Measurements from ENCODE around the gene LHX3.

LHX3 gene

GRCh38 chr9:136231478-136232297, 26.8 kb upstream of the LHX3 start:
- in situ Hi-C loops (cut with HindIII; ENCODE audit: low sequenced_read_pairs) = no loop called here
- DNase-seq (ENCODE audit: low read depth) = no peak
- no peak for TF ChIP-seq CTCF (IDR thresholded peaks at IDR 0.05; ENCODE audit: low read depth, low read length, missing control alignments)
- H3K4me3 ChIP-seq (ENCODE audit: low read depth, low read length) = no peak overlapping the region

- TF ChIP-seq CTCF (IDR thresholded peaks at IDR 0.05; ENCODE audit: low read depth, low read length, missing control alignments) = no peak
- in situ Hi-C loops (cut with HindIII; ENCODE audit: low sequenced_read_pairs) = no loop called here
- no peak overlapping the region for H3K4me3 ChIP-seq (ENCODE audit: low read depth, low read length)
- DNase-seq (ENCODE audit: low read depth) = no peak
These were observed 25.8 kb upstream of the LHX3 start for GRCh38 chr9:136230773-136231172.

- in situ Hi-C loops (cut with HindIII; ENCODE audit: low sequenced_read_pairs) = no loop called here
These were observed 25.4 kb upstream of the LHX3 start for GRCh38 chr9:136230365-136230764.

GRCh38 chr9:136229096-136230065, 24.5 kb upstream of the LHX3 start:
- TF ChIP-seq CTCF (IDR thresholded peaks at IDR 0.05; ENCODE audit: low read depth, low read length, missing control alignments) = no peak
- in situ Hi-C loops (cut with HindIII; ENCODE audit: low sequenced_read_pairs) = no loop called here
- peak; percentile 72 for DNase-seq (ENCODE audit: low read depth)
- no peak overlapping the region for H3K4me3 ChIP-seq (ENCODE audit: low read depth, low read length)

More at GRCh38 chr9:136230365-136230764, 25.4 kb upstream of the LHX3 start:
- no peak for TF ChIP-seq CTCF (IDR thresholded peaks at IDR 0.05; ENCODE audit: low read depth, low read length, missing control alignments)
- no peak overlapping the region for H3K4me3 ChIP-seq (ENCODE audit: low read depth, low read length)
- DNase-seq (ENCODE audit: low read depth) = no peak

GRCh38 chr9:136228107-136228875, 23.4 kb upstream of the LHX3 start:
- DNase-seq (ENCODE audit: low read depth) = no peak
- in situ Hi-C loops (cut with HindIII; ENCODE audit: low sequenced_read_pairs) = no loop called here
- no peak overlapping the region for H3K4me3 ChIP-seq (ENCODE audit: low read depth, low read length)
- TF ChIP-seq CTCF (IDR thresholded peaks at IDR 0.05; ENCODE audit: low read depth, low read length, missing control alignments) = no peak

Data from astrocyte of the cerebellum (primary cell).